WTC11 (cell line): ENCODE results near the gene DAAM2. TPM values are rescaled to one million over a fixed set of nuclear protein-coding genes. Genes with fewer than 3 reads are reported as not detected.

ENCODE experiments used
- ATAC-seq: fragments of 200-7000 bp; cut with Tn5 transposase; 2 replicates; pipeline ENCODE4 v1.10.0; 2021; ENCODE audit warnings: mild to moderate bottlenecking, moderate library complexity
- CTCF ChIA-PET: fragments of 300-600 bp; sonication (Branson Sonifier 250); formaldehyde crosslinking; loops from one replicate; lab custom pipeline; 2021; ENCODE audit warnings: antibody characterized with exemption; lab: Charles Lee
- POLR2A ChIA-PET: fragments of 350-600 bp; sonication (Branson Sonifier 250); formaldehyde crosslinking; loops from one replicate; lab custom pipeline; 2021; ENCODE audit warnings: antibody characterized with exemption; lab: Charles Lee
- DNase-seq: peaks from one replicate; pipeline ENCODE4 v3.0.0; 2021; ENCODE audit warnings: low spot score
- H3K27ac Mint-ChIP-seq: 2 replicates; pipeline ENCODE4 v1.8.0; 2021; ENCODE audit warnings: mixed read lengths
- H3K27me3 Mint-ChIP-seq: 2 replicates; pipeline ENCODE4 v1.8.0; 2021; ENCODE audit warnings: low read depth, mild to moderate bottlenecking, moderate library complexity, mixed read lengths
- H3K36me3 Mint-ChIP-seq: 2 replicates; pipeline ENCODE4 v1.8.0; 2021; ENCODE audit warnings: mixed read lengths
- H3K4me1 Mint-ChIP-seq: 2 replicates; pipeline ENCODE4 v1.8.0; 2022; ENCODE audit warnings: mixed read lengths
- H3K4me3 Mint-ChIP-seq: 2 replicates; pipeline ENCODE4 v1.8.0; 2021; ENCODE audit warnings: mild to moderate bottlenecking, moderate library complexity, mixed read lengths
- H3K9me3 Mint-ChIP-seq: 2 replicates; pipeline ENCODE4 v1.8.0; 2021; ENCODE audit warnings: mixed read lengths
- AR ChIP-seq: fragments of 250-450 bp; sonication (Bioruptor Pico); IDR thresholded peaks from 2 replicates; pipeline ENCODE4 v1.9.0; 2021; ENCODE audit warnings: mild to moderate bottlenecking
- ARID4B ChIP-seq: sonication (generic); formaldehyde crosslinking; IDR thresholded peaks from 2 replicates; pipeline ENCODE4 v1.8.0; 2023; ENCODE audit warnings: missing genetic modification reagents, mild to moderate bottlenecking, borderline replicate concordance
- FOXP4 ChIP-seq: sonication (generic); formaldehyde crosslinking; IDR thresholded peaks from 2 replicates; pipeline ENCODE4 v1.8.0; 2022; ENCODE audit warnings: mild to moderate bottlenecking, missing genetic modification reagents
- MLX ChIP-seq: sonication (generic); formaldehyde crosslinking; IDR thresholded peaks from 2 replicates; pipeline ENCODE4 v1.8.1; 2023; ENCODE audit warnings: mild to moderate bottlenecking, missing genetic modification reagents, moderate library complexity
- MXD4 ChIP-seq: fragments of 250-450 bp; sonication (Bioruptor Pico); IDR thresholded peaks from 2 replicates; pipeline ENCODE4 v1.8.0; 2021; ENCODE audit warnings: mild to moderate bottlenecking, moderate library complexity, borderline replicate concordance
- PRRX2 ChIP-seq: fragments of 250-450 bp; sonication (Bioruptor Pico); IDR thresholded peaks from 2 replicates; pipeline ENCODE4 v1.8.0; 2021; ENCODE audit warnings: mild to moderate bottlenecking
- RELA ChIP-seq: sonication (generic); formaldehyde crosslinking; IDR thresholded peaks from 2 replicates; pipeline ENCODE4 v1.8.1; 2022; ENCODE audit warnings: missing genetic modification reagents, mild to moderate bottlenecking, borderline replicate concordance
- SOX15 ChIP-seq: fragments of 250-450 bp; sonication (Bioruptor Pico); IDR thresholded peaks from 2 replicates; pipeline ENCODE4 v1.9.0; 2021; ENCODE audit warnings: mild to moderate bottlenecking
- ZNF121 ChIP-seq: sonication (generic); formaldehyde crosslinking; IDR thresholded peaks from 2 replicates; pipeline ENCODE4 v1.8.0; 2023; ENCODE audit warnings: missing genetic modification reagents
- ZNF219 ChIP-seq: sonication (generic); formaldehyde crosslinking; IDR thresholded peaks from 2 replicates; pipeline ENCODE4 v1.8.0; 2023; ENCODE audit warnings: missing genetic modification reagents, mild to moderate bottlenecking, borderline replicate concordance
- ZNF317 ChIP-seq: sonication (generic); formaldehyde crosslinking; IDR thresholded peaks from 2 replicates; pipeline ENCODE4 v1.8.1; 2023; ENCODE audit warnings: low read depth, mild to moderate bottlenecking, moderate library complexity, missing genetic modification reagents, borderline replicate concordance
- ZNF396 ChIP-seq: fragments of 250-450 bp; sonication (Bioruptor Pico); IDR thresholded peaks from 2 replicates; pipeline ENCODE4 v1.8.0; 2021; ENCODE audit warnings: mild to moderate bottlenecking, moderate library complexity, borderline replicate concordance
- ZNF512 ChIP-seq: sonication (generic); formaldehyde crosslinking; IDR thresholded peaks from 2 replicates; pipeline ENCODE4 v1.8.1; 2022; ENCODE audit warnings: missing genetic modification reagents, borderline replicate concordance
- total RNA-seq: library from RNA; stranded (reverse); gene quantifications from 3 replicates; pipeline ENCODE4 v1.2.3, GENCODE V29; 2021

Gene DAAM2
- total RNA-seq, 1 experiment from 2014 or later: 2.0 TPM

GRCh38 chr6:39859025-39859424 lies 66.8 kb downstream of the DAAM2 start:
- Mint-ChIP-seq H3K27ac (no peak overlapping the region), H3K4me3 (no peak overlapping the region)
- no peak for TF ChIP-seq ZNF396 (CRISPR knock-in tag)
- no peak for TF ChIP-seq ZNF219 (CRISPR knock-in tag)
- TF ChIP-seq AR: no peak
- TF ChIP-seq ZNF512 (CRISPR knock-in tag): no peak
- TF ChIP-seq MLX (CRISPR knock-in tag): no peak
- TF ChIP-seq SOX15 (CRISPR knock-in tag): no peak
- TF ChIP-seq, all 79 proteins: peak for 0
- Mint-ChIP-seq H3K36me3 (no peaks in the 10 kb centered on the region), H3K9me3 (no peaks in the 10 kb centered on the region), H3K27me3 (no peaks in the 10 kb centered on the region; the same call in 1 of the 2 replicates), H3K4me1 (peaks cover 27% of the 10 kb centered on the region)
- no peak for DNase-seq
- ChIA-PET POLR2A (no interaction called here), CTCF (no interaction called here)
- ATAC-seq: no peak

- H3K4me3 Mint-ChIP-seq: no peak overlapping the region
- DNase-seq: no peak
- TF ChIP-seq AR (no peak), ZNF512 (CRISPR knock-in tag) (no peak), FOXP4 (CRISPR knock-in tag) (no peak), ZNF396 (CRISPR knock-in tag) (no peak), ZNF121 (no peak), MXD4 (CRISPR knock-in tag) (no peak), RELA (no peak), ZNF219 (CRISPR knock-in tag) (no peak), ZNF317 (no peak), PRRX2 (no peak), ARID4B (CRISPR knock-in tag) (no peak)
These were observed 69.5 kb downstream of the DAAM2 start for GRCh38 chr6:39861663-39862062.

More at GRCh38 chr6:39861663-39862062, 69.5 kb downstream of the DAAM2 start:
- Mint-ChIP-seq H3K9me3 (no peaks in the 10 kb centered on the region), H3K27me3 (no peaks in the 10 kb centered on the region; the same call in 1 of the 2 replicates), H3K36me3 (no peaks in the 10 kb centered on the region), H3K27ac (no peak overlapping the region), H3K4me1 (peaks cover 34% of the 10 kb centered on the region)
- ATAC-seq: peak; percentile 77
- POLR2A ChIA-PET: no interaction called here
- CTCF ChIA-PET: interaction anchor here (1.0 to 1.3 kb wide), 2 partner anchors 40 to 491 kb away, joined by 3 to 4 read pairs; no protein-coding TSS in a partner anchor
